GM15510 (cell line): ENCODE results near the gene MRPL53.
A peak's percentile ranks its signal among the peaks of the same experiment; 100 is the strongest.

Experiments used
- POLR2A ChIP-seq: IDR thresholded peaks from 3 replicates; pipeline ENCODE4 v1.6.1; 2011; ENCODE audit warnings: borderline replicate concordance; ENCODE audit not compliant: insufficient read length; ENCODE audit errors: extremely low read depth

MRPL53 gene

DNA sequence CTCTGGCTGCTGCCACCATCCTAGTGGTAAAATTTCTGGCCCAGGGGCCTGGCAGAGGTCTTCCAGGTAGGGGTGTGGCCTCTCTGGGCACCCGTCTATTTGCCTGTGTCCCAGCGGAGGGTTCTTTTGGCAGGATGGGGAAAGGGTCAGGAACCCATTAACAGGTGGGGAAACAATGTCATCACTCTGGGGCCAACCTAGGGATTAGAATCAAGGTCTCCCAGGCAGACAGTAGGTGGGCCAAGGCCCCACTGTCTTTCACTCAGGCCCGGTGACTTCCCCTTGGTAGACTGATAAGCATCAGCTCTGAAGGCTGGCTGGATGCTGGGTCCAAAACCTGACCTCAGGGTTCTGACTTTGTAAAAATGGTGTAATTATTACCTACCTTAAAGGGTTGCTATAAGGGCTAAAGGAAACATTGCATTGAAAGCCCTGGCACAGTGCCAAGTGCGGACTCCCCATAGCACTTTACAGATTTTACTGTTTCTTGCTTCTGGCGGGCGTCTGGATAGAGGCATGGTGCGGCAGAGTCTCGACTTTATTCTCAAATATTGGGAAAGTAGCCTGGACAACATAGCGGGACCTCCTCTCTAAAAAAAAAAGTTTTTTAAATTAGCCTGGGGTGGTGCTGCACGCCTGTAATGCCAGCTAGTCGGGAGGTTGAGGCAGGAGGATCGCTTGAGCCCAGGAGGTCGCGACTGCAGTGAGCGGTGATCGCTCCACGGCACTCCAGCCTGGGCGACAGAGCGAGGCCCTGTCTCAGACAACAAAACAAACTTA lies 24.7 kb upstream of the MRPL53 start:
- TF ChIP-seq POLR2A, result no peak

DNA sequence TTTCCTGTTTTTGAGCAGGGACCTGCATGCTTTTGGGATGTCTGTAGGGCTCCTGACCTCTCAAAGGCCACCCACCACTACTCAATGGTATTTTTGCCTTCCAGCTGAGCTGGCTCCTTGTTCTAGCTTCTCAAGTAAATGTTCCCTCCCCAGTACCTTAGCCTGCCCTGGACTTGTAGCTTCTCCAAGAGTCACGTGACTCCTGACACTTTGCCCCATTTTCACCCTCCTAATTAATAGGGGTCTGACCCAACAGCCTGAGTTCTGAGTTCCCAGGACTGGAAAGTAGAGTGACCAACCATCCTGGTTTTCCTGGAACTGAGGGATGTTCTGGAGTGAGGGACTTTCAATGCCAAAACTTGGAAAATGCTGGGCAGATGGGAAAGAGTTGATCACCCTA lies 23.0 kb upstream of the MRPL53 start:
- TF ChIP-seq POLR2A, result no peak

DNA sequence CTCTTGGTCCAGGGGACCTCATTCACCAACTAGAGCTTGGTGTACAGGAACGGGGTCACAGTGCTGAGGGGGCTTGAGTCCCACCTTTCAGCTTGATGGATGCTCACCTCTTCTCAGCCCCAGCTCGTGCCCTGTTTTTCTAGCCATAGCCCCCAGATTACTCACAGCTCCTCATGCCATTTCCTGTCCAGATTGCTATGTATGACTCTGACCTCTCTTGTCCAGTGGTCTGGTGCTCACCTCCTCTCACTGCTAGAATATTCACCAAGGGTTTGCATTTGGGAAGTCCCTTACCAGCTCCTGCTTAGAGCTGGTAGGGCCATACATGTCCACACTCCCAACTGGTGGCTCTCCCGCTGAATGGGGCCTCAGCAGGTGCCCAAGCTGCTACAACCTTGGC lies 21.1 kb upstream of the MRPL53 start:
- no peak for TF ChIP-seq POLR2A

GRCh38 chr2:74491648-74492544 lies 19.4 kb upstream of the MRPL53 start:
- no peak for TF ChIP-seq POLR2A

DNA sequence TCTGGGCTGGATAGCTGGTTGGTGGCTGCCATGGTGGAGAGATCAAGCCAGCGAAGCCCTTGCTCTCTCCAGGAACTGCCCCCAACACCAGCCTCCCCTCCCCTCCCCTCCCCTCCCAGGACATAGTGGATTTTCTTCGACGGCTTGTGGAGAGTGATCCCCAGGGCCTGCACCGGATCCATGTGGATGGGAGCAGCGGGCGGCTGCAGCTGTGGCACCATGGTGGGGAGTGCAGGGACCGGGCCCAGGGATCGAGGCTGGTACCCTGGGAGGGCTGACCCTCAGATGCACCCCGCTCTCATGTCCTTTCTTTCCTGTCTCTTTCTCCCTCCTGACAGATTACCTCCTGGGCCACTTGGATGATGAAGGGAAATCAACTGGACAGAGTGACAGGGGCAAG lies 17.4 kb upstream of the MRPL53 start:
- TF ChIP-seq POLR2A, result no peak

DNA sequence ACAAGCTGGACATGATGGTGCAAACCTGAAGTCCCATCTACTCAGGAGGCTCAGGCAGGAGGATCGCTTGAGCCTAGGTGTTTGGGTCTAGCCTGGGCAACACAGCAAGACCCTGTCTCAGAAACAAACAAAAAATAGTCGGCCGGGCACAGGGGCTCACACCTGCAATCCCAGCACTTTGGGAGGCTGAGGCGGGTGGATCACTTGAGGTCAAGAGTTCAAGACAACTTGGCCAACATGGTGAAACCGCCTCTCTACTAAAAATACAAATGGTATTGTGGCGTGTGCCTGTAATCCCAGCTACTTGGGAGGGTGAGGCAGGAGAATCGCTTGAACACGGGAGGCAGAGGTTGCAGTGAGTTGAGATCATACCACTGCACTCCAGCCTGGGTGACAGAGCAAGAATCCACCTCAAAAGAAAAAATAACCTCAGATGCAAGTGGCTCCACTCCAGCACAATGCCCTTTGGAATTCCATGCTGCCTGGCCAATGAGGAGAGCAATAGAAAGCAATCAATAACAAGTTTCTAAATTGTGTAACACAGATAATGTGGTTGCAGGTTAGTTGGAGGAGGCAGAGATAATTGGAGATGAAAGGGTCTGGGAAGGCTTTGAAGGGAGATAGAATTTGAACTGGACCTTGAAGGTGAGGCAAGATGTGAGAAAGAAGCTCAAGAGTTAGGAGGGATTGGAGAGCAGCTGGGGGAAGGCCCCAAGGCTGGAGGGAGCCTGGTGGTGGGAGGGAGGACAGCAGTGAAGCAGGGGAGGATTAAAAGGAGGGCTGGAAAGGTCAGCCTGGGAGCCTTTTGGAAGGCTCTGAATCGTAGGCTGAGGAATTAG lies 16.4 kb upstream of the MRPL53 start:
- TF ChIP-seq POLR2A, result no peak

GRCh38 chr2:74486141-74486540 lies 13.7 kb upstream of the MRPL53 start:
- TF ChIP-seq POLR2A, result no peak

DNA sequence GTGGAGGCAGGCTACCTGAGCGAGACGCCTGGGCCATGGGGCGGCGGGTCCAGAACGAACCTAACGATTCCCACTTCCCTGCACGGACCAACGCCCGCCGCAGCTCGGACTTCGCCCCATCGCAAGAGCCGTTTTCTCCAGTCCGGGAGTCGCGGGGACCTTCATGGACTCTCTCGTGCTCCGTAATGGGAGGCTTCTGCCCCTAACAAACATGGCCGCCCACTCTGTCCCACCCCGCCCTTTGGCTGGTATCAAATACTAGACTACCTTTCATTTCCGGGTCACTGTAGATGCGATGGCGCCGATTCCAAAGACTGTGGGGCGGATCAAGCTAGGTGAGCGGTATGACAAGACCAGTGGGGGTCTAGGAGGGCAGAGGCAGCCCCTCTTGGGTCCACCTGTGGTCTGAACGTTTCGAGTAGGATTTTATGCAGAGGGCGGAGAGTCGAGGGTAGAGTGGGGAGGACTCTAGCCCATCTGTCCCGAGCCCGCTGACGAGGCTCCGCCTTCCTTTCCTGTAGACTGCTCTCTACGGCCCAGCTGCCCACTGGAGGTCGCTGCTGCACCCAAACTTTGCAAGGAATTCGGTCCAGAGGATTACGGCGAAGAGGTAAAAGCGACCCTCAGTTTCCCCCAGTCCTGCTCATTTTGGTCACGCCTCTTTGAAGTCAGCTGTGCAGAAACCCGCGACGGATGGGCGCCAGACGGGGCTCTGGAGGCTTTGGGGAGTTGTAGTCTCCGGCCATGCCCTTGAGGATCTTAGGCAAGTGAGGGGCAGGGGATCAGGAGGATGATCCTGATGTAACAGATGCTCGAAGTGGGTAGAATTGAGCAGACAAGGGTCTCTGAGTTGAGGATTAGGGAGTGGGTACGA lies 10.6 kb upstream of the MRPL53 start, which contains the start of the genes CCDC142 and TTC31:
CCDC142 (minus strand) TSS at position 198 of the 874 bp plus-strand sequence; CDS start at position 37, 161 bp downstream.
TTC31 (plus strand) TSS at position 281 of the 874 bp plus-strand sequence; CDS start at position 296, 15 bp downstream.
- peak; percentile 69 for TF ChIP-seq POLR2A

DNA sequence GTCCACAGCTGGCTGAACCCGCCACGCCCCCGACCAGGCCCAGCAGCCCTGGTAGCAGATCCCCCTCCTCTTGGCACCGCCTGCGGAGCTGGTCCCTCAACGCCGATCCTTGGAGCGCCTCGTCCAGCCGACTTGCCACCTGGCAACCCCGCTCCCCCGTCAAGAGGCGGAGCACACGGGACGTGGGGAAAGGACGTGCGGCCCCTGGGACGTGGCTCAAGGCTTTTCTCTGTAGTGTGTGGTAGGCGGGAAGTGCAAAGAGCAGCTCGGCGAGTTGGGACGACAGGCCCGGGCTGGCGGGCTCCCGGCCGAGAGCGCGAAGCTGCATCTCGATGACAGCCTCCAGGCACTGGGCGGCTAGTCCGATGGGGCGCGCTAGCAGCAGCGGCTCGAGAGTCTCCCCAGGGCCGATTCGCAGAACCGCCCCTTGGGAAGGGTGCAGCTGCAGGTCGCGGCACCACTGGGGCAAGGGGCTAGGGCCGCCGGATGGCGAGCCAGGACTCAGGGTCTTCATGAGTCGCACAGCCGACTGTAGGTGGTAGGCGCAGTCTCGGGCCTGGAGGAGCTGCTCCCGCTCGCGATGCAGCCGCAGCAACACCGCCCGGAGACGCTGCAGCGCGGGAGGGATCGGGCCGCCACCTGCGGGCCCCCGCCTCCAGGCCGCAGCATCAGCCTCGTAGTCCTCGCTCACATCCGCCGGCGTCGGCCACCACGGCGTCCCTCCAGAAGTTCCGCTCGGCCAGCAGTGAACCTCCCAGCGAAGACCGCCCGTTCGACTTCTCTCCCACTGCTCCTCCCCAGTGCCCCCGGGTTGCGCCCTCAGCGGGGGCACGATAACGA lies 9.7 kb upstream of the MRPL53 start:
- no peak for TF ChIP-seq POLR2A

DNA sequence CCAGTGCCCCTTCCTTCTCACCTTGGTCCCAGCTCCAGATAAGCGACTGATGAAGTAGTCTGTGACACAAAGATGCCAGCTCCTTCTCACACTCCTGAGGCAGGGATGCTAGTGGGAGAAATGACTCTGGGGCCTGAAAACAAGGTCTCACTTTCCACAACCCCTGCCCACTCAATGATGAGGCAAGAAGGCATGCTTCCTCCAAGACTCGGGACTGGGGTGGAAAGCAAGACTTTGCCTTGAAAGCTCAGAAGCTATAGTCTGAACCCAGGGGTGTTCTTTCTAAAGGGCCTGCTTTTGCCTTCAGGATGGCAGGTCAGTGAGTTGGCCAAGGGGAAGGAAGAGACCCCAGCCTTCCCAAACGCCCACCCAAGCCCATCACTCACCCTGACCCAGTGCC lies 9.0 kb upstream of the MRPL53 start:
- no peak for TF ChIP-seq POLR2A

GRCh38 chr2:74474899-74475298 lies 2.4 kb upstream of the MRPL53 start:
- TF ChIP-seq POLR2A, result no peak

GRCh38 chr2:74474481-74474880 lies 2.0 kb upstream of the MRPL53 start:
- no peak for TF ChIP-seq POLR2A

GRCh38 chr2:74472945-74473258 lies 422 bp upstream of the MRPL53 start:
- TF ChIP-seq POLR2A, result no peak
